Vagina (tissue), 2 donors: ENCODE data around the gene ELOVL5.

Experiments used
- CTCF ChIP-seq, 3 experiments: fragments of 450-650 bp in 2 of 3; fragments of 200-600 bp in 1 of 3; sonication (generic) in 1 of 3; IDR thresholded peaks; one replicate each; pipeline ENCODE4 v1.5.1; 2017 to 2019; ENCODE audit warnings: antibody characterized with exemption in 3 of 3, mild to moderate bottlenecking in 2 of 3, moderate library complexity in 2 of 3
- POLR2A ChIP-seq, 2 donors: fragments of 450-650 bp; IDR thresholded peaks; one replicate each; pipeline ENCODE4 v1.6.1; 2017; ENCODE audit warnings: antibody characterized with exemption in 2 of 2, mild to moderate bottlenecking in 2 of 2, moderate library complexity in 2 of 2

GRCh38 chr6:53227847-53228246 lies 120.9 kb downstream of the ELOVL5 start:
- no peak for TF ChIP-seq POLR2A (IDR thresholded peaks at IDR 0.05)
- no peak for TF ChIP-seq CTCF (IDR thresholded peaks at IDR 0.05)
